Thyroid gland (tissue), 4 donors: ENCODE results near the gene CHSY1.

Source experiments
- CTCF ChIP-seq, 6 experiments: fragments of 200-600 bp in 3 of 6; fragments of 450-650 bp in 3 of 6; sonication (generic) in 3 of 6; IDR thresholded peaks; one replicate each; pipeline ENCODE4 v1.5.1; 2016 to 2019; ENCODE audit warnings: antibody characterized with exemption in 6 of 6, mild to moderate bottlenecking in 2 of 6, inconsistent platforms in 1 of 6, moderate library complexity in 1 of 6
- POLR2A ChIP-seq, 2 donors: fragments of 450-650 bp; IDR thresholded peaks; one replicate each; pipeline ENCODE4 v1.6.1; 2017; ENCODE audit warnings: antibody characterized with exemption in 2 of 2, mild to moderate bottlenecking in 2 of 2, moderate library complexity in 1 of 2

GRCh38 chr15:101145362-101145761 lies 106.5 kb downstream of the CHSY1 start:
- TF ChIP-seq CTCF (IDR thresholded peaks at IDR 0.05) (no peak), POLR2A (IDR thresholded peaks at IDR 0.05) (no peak)
